Inferior parietal cortex (tissue), 1 donor: ENCODE results near the gene NRL.
A peak's percentile ranks its signal among the peaks of the same experiment; 100 is the strongest.

Source experiments
- DNase-seq: peaks from one replicate; pipeline ENCODE4 v3.0.0-alpha.2; 2016; ENCODE audit errors: extremely low spot score

The NRL gene

DNA sequence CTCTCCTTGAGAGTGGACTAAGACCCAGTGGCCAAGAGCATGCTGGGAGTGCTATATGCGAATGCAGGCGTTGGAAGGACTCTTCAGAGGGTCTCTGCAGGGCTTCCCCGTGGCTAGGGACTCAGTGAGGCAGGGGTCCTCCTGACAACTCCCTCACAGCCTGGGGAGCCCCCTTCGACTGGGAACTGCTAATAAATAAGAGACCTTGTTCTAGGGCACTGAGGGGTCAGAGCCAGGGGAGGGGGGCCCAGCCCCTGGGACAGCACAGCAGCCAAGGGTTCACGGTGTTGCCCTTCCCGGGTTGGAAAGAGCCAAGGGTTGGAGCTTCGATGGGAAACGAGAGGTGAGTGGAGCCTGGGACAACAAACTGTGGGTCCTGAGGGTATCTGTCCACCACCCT lies 49.3 kb downstream of the NRL start:
- DNase-seq: no peak

GRCh38 chr14:24064856-24065255 lies 49.9 kb downstream of the NRL start:
- DNase-seq: no peak

GRCh38 chr14:24064091-24064795 lies 50.5 kb downstream of the NRL start:
- DNase-seq: no peak

- no peak for DNase-seq
Observed at GRCh38 chr14:24063263-24063836, 51.4 kb downstream of the NRL start.

- no peak for DNase-seq
Observed at GRCh38 chr14:24062216-24062980, 52.4 kb downstream of the NRL start.

DNA sequence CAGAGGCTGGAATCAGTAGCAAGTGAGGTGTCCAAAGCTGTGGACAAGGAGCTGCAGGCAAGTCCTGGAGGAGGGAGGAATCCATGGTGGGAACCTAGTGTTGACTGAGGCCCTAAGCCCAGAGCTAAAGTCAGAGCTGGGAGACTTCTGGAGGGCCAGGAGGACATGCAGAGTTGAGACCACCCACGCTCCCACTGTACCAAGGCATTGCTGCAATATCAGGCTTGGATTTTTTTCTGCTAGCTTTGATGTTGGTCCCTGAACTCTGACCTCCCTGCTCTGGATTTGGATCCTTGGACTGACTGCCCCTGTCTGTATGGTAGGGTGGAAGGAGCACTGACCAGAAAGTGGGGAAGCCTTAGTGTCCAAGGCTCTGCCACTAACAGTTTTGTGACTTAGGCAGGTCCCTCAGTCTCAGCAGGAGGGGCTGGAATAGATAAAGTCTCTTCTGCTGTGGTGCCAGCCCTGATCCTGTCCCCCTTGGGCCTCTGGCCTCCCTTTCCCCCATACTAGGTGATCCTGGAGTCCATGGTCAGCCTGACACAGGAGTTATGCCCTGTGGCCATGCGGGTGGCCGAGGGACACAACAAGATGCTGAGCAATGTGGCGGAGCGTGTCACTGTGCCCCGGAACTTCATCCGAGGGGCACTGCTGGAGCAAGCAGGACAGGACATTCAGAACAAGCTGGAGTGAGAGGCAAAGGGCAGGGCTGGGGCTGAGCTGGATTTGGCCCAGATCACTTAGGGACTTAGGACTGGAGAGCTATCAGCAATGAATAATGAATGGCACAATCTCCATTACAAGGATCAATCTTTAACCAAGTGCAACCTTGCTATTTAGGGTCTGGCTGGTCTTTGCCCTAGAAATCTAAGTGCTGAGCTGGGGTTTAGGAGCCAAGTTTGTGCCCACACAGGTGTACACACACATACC lies 53.5 kb downstream of the NRL start:
- DNase-seq: no peak

GRCh38 chr14:24060443-24060842 lies 54.3 kb downstream of the NRL start:
- DNase-seq: no peak

DNA sequence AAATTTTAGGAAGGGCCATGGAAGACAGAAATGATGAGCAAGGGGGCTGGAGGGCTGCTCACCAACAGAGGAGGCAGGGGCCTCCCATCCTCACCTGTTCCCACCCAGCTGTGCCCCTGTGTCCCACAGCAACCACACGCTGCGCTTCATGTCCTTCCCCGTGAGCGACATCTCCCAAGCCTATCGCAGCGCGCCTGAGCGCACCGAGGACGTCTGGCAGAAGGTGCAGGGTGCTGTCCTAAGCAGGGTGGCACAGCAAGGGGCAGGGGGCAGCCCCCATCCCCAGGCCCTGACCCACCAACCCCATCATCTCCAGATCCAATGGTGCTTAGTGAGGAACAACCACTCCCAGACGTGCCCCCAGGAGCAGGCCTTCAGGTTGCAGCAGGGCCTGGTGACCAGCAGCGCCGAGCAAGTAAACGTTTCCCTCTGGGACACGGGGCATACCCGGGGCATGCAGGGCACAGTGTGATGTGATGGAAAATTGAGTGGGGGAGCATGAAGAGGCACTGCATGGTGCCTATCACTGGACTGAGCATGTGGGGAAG lies 54.8 kb downstream of the NRL start:
- no peak for DNase-seq

GRCh38 chr14:24058951-24059475 lies 55.7 kb downstream of the NRL start:
- DNase-seq: no peak

DNA sequence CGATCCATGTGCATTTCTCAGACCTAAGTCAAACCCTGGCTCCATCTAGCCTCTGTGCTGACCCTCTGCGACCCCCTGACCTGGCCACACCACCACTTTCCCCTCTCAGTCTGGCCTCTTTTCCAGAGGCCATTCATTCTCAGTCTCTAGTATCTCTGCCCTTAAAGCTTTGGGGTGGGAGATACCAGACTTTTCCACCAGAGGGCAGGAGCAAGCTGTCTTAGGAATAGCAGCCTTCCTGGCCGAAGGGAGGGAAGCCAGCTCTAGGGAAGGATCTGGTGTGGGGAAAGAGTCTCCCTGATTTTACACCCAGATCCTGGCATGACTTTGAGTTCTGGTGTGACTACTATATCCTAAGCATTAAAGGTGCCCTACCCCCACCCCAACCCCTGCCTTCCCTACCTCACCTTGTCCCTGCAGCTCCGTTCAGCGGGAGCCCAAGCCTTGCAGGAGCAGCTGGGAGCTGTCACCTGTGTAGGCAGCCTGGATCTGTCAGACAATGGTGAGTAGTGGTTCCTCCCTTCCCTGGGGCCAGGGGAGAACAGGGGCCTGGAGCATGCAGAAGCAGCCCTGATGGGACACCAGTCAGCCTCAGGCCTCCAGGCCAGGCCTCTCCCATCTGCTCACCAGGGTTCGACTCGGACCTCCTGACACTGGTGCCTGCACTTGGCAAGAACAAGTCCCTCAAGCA lies 56.3 kb downstream of the NRL start:
- DNase-seq: peak; percentile 88

DNA sequence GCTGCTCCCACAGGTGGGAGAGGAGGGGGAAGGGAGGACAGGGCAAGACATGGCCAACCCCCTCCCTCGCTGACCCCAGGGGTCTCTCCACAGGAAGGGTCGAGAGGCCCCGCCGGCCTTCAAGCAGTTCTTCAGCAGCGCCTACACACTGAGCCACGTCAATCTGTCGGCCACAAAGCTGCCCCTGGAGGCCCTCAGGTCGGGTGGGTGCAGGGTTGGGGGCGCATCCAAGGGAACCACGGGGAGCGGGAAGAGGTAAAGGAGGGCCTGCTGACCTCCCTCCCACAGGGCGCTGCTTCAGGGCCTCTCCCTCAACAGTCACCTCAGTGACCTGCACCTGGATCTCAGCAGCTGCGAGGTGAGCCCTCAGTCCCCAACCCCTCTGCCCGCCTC lies 56.9 kb downstream of the NRL start:
- no peak for DNase-seq

- no peak for DNase-seq
Observed at GRCh38 chr14:24057271-24057670, 57.5 kb downstream of the NRL start.

- DNase-seq: no peak
Observed at GRCh38 chr14:24056800-24057184, 58.0 kb downstream of the NRL start.

- DNase-seq: no peak
Observed at GRCh38 chr14:24055971-24056799, 58.6 kb downstream of the NRL start.

DNA sequence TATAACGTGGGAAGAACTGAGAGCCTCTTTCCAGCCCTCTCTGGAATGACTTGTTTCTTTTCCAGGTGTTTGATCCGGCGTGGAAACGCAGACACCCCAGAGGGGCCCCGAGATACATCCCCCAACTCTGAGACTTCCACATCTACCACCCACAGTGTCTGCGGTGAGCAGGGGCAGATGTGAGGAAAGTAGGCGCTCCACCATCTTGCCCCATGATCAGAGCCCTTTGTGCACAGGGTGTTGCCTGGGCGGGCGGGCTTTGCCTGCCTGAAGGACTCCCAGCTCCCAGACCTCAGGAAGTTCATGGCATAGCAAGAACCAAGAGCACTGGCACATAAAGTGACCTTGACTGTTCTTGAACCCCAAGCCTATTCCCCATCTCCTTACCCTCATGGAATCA lies 60.1 kb downstream of the NRL start:
- DNase-seq: no peak

DNA sequence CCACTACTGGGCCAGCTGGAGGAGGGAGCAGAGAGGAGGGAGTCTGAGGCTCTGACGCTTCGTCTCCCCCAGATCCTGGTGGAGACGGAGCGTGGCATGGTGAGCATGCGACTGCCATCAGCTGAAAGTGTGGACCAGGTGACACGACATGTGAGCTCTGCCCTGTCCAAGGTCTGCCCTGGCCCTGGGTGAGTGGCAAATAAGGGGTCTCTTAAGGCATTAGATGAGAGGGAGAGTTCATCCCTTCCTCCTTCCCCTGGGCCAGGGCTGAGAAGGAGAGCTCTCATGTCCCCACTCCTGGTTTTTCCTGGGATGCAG lies 60.5 kb downstream of the NRL start:
- DNase-seq: no peak

DNA sequence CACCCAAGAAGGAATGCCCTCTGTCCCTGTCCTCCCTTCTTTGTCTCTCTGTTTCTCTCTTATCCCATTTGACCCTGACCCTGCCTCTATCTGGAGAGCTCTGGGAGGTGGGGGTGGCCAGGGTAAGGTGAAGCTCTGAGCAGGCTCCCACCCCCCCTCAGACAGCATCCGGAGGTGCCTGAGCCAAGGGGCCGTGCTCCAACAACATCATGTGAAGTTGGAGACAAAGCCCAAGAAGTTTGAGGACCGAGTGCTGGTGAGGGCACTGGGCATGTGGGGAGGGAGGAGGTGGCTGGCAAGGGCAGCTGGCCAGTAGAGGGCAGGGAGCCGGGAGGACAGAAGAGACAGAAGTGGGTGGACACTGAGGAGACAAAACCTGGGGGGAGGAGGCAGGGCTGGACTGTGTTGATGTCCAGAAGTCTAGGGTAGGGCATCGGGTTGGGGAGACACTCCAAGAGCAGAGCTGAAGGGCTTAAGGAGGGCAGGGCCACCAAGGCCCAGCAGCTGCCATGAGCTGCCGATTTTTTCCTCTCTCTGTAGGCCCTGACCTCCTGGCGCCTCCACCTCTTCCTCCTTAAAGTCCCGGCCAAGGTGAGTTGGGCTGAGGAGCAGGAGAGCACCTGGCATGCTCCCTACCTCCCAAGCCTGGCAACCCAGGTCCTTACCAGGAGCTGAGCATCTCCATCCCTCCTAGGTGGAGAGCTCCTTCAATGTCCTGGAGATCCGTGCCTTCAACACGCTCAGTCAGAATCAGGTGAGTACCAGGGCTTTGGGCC lies 61.0 kb downstream of the NRL start:
- DNase-seq: no peak

- peak; percentile 48 for DNase-seq
Observed at GRCh38 chr14:24052656-24053547, 61.8 kb downstream of the NRL start.
